ENCODE measurements around the gene DUS3L. TPM values are rescaled to one million over a fixed set of nuclear protein-coding genes. Genes with fewer than 3 reads are reported as not detected.

Gene DUS3L
- total RNA-seq, 1 donor from 2014 or later: 26.8 TPM

DNA sequence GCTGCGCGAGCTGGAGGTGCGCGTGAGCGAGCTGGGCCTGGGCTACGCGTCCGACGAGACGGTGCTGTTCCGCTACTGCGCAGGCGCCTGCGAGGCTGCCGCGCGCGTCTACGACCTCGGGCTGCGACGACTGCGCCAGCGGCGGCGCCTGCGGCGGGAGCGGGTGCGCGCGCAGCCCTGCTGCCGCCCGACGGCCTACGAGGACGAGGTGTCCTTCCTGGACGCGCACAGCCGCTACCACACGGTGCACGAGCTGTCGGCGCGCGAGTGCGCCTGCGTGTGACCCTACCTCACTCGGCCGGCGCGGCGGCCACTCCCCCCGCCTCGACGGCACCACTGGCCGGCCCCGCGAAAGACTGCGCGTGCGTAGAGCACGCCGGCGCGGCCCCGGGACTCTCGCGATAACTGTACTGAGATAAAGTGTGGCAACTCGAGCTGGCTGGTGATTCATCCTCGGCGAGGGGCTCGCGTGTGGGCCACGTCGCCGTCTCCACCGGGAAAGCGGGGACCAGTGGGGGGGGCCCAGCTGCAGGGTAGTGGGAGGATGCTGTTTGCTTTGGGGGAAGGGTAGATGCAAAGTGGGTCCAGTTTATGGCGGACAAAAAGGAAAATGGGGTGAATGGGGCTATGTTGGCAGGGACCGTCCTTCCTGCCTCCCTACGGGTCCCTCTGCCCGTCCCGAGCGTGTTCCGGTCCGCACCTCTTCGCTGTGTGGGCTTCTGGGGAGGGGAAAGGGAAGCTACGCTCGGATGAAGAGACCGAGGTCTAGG is 37.1 kb upstream of the DUS3L start:
- peak; percentile 90 for ATAC-seq
- no peaks in the 10 kb centered on the region for H3K36me3 ChIP-seq
- H3K27me3 ChIP-seq: peaks cover 18% of the 10 kb centered on the region
- peak overlapping the region; percentile 63 for H3K4me3 ChIP-seq
- peaks cover 8% of the 10 kb centered on the region for H3K4me1 ChIP-seq
- no peaks in the 10 kb centered on the region for H3K9me3 ChIP-seq
- peak overlapping the region; percentile 66 for H3K27ac ChIP-seq
- intact Hi-C loops (cut with DNase I): no loop called here
- no peak for TF ChIP-seq CTCF (IDR thresholded peaks at IDR 0.05)
- DNase-seq: peak; percentile 96

DNA sequence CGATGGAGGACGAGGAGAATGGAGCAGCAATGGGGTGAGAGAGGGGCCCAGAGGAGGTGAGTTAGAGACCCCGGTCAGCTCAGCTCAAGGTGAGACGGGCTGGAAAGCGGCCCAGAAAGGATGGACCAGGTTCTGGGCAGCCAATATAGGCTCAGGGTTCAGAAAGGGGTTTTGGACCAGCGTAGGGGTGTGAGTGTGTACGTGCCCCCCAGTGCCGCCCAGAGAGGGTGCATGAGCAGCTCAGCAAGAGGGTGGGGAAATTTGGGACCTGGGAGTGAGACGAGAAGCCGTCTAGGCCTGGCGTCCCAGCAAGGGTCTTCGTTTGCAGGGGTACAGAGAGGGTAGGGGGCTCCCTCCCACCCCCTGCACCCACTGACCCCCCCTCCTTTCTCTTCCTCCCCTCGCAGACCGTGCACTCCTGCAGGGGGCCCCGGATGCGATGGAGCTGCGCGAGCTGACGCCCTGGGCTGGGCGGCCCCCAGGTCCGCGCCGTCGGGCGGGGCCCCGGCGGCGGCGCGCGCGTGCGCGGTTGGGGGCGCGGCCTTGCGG is 36.5 kb upstream of the DUS3L start:
- no peak for TF ChIP-seq CTCF (IDR thresholded peaks at IDR 0.05)
- Histone ChIP-seq H3K9me3 (no peaks in the 10 kb centered on the region), H3K4me1 (peaks cover 8% of the 10 kb centered on the region), H3K27ac (no peak overlapping the region), H3K27me3 (peaks cover 18% of the 10 kb centered on the region), H3K36me3 (no peaks in the 10 kb centered on the region), H3K4me3 (peak overlapping the region; percentile 63)
- ATAC-seq: no peak
- no peak for DNase-seq
- intact Hi-C loops (cut with DNase I): no loop called here

- peak; percentile 11 for ATAC-seq
- no peak for TF ChIP-seq CTCF (IDR thresholded peaks at IDR 0.05)
- intact Hi-C loops (cut with DNase I): no loop called here
- Histone ChIP-seq H3K4me1 (peaks cover 8% of the 10 kb centered on the region), H3K27me3 (peaks cover 18% of the 10 kb centered on the region), H3K36me3 (no peaks in the 10 kb centered on the region), H3K27ac (no peak overlapping the region), H3K9me3 (no peaks in the 10 kb centered on the region), H3K4me3 (peak overlapping the region; percentile 63)
- peak; percentile 89 for DNase-seq
Measured at GRCh38 chr19:5826531-5827341, 35.8 kb upstream of the DUS3L start.

GRCh38 chr19:5825178-5825577 is 34.2 kb upstream of the DUS3L start:
- Histone ChIP-seq H3K36me3 (no peaks in the 10 kb centered on the region), H3K27ac (no peak overlapping the region), H3K4me3 (no peak overlapping the region), H3K4me1 (peaks cover 8% of the 10 kb centered on the region), H3K27me3 (peaks cover 18% of the 10 kb centered on the region), H3K9me3 (no peaks in the 10 kb centered on the region)
- intact Hi-C loops (cut with DNase I): no loop called here
- ATAC-seq (no peak), DNase-seq (no peak)
- no peak for TF ChIP-seq CTCF (IDR thresholded peaks at IDR 0.05)

GRCh38 chr19:5824751-5825150 is 33.8 kb upstream of the DUS3L start:
- H3K4me1 ChIP-seq: peaks cover 8% of the 10 kb centered on the region
- peaks cover 14% of the 10 kb centered on the region for H3K27me3 ChIP-seq
- ATAC-seq: no peak
- no peaks in the 10 kb centered on the region for H3K9me3 ChIP-seq
- no peak overlapping the region for H3K27ac ChIP-seq
- no peak for DNase-seq
- TF ChIP-seq CTCF (IDR thresholded peaks at IDR 0.05): no peak
- intact Hi-C loops (cut with DNase I): no loop called here
- no peak overlapping the region for H3K4me3 ChIP-seq
- no peaks in the 10 kb centered on the region for H3K36me3 ChIP-seq

Data from upper lobe of right lung (tissue), 1 donor.